Measurements from ENCODE around the gene UTP15.
A peak's percentile ranks its signal among the peaks of the same experiment; 100 is the strongest.

The UTP15 gene

GRCh38 chr5:73619606-73620333, 54.2 kb downstream of the UTP15 start:
- no peak overlapping the region for H3K4me3 ChIP-seq (ENCODE audit: control insufficient read depth, low read depth, low read length)
- TF ChIP-seq CTCF (conservative IDR thresholded peaks at IDR 0.05; ENCODE audit: control insufficient read depth, insufficient read depth, low read depth, low read length) = no peak
- peak; percentile 11 for DNase-seq (ENCODE audit: low read depth)

GRCh38 chr5:73620334-73620687, 54.8 kb downstream of the UTP15 start:
- H3K4me3 ChIP-seq (ENCODE audit: control insufficient read depth, low read depth, low read length) = no peak overlapping the region
- no peak for TF ChIP-seq CTCF (conservative IDR thresholded peaks at IDR 0.05; ENCODE audit: control insufficient read depth, insufficient read depth, low read depth, low read length)
- no peak for DNase-seq (ENCODE audit: low read depth)

GRCh38 chr5:73623060-73623459, 57.5 kb downstream of the UTP15 start:
- DNase-seq (ENCODE audit: low read depth) = no peak
- TF ChIP-seq CTCF (conservative IDR thresholded peaks at IDR 0.05; ENCODE audit: control insufficient read depth, insufficient read depth, low read depth, low read length) = no peak
- H3K4me3 ChIP-seq (ENCODE audit: control insufficient read depth, low read depth, low read length) = no peak overlapping the region

- DNase-seq (ENCODE audit: low read depth) = no peak
- no peak overlapping the region for H3K4me3 ChIP-seq (ENCODE audit: control insufficient read depth, low read depth, low read length)
- TF ChIP-seq CTCF (conservative IDR thresholded peaks at IDR 0.05; ENCODE audit: control insufficient read depth, insufficient read depth, low read depth, low read length) = no peak
Measured at GRCh38 chr5:73623901-73624404, 58.4 kb downstream of the UTP15 start.

- no peak overlapping the region for H3K4me3 ChIP-seq (ENCODE audit: control insufficient read depth, low read depth, low read length)
- no peak for DNase-seq (ENCODE audit: low read depth)
- TF ChIP-seq CTCF (conservative IDR thresholded peaks at IDR 0.05; ENCODE audit: control insufficient read depth, insufficient read depth, low read depth, low read length) = no peak
Measured at GRCh38 chr5:73624888-73625287, 59.3 kb downstream of the UTP15 start.

- H3K4me3 ChIP-seq (ENCODE audit: control insufficient read depth, low read depth, low read length) = peak overlapping the region; percentile 50
- peak; percentile 23 for DNase-seq (ENCODE audit: low read depth)
Measured at GRCh38 chr5:73625372-73625943, 59.9 kb downstream of the UTP15 start.

More at GRCh38 chr5:73625372-73625943, 59.9 kb downstream of the UTP15 start:
- TF ChIP-seq CTCF (conservative IDR thresholded peaks at IDR 0.05; ENCODE audit: control insufficient read depth, insufficient read depth, low read depth, low read length) = no peak

All from fibroblast of mammary gland (primary cell).